Colon (tissue), 2 donors: ENCODE measurements around the gene CKAP5.
"Not testable (repeated sequence)": the region's sequence is repeated elsewhere in the genome, so short reads cannot be mapped to it uniquely, and the experiment has no call there.

Experiments
- FAIRE-seq: peaks from 2 replicates; lab custom pipeline; 2012; peaks lifted over from hg19 to GRCh38; lab: Jason Lieb, UNC
- donor health status: control.
- donor health status: control.

CKAP5 gene

GRCh38 chr11:46855167-46855566, 9.1 kb upstream of the CKAP5 start:
- no peak for FAIRE-seq

DNA sequence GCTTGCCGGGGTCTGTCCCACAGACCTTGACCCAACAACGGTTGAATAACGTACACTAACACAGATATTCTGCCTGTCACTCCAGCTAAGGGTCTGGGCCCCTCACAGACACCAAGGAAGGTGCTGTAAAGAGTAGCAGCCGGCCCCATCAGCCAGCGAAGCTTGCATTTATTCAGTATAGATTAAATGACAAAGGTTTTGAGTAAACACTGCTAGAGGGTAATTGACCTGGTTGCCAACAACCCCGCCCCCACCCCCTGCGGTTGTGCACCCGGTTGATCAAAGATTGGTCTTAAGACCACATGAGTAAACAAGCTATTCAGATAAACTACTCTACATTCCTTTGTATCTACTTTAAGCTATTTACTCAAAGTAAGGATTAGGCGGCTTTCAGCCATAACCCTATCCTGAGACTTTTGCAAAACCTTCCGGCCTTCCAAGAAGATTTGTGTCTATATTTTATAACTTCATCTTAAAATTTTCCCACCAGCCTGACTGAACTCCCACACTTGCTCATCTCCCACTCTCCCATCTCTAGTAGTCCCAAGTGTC, 4.8 kb upstream of the CKAP5 start:
- FAIRE-seq, result no peak

DNA sequence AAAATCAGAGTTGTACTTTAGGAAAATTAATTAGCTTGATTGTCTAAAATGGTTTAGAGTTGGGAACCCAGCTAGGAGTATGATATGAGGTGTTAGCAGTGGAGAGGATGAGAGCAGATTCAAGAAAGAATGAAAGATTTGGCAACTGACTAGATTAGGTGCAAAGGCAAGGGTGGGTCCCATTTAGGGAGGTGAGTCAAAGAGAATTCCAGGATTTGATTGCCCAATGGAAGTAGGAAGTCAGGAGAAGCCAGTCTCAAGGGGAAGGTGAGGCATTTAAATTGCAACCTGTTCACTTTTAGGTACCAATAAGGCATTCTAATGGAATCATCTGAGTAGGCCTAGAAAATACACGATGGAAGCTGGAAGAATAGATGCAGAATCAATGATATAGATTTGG, 3.6 kb upstream of the CKAP5 start:
- FAIRE-seq, result no peak

- FAIRE-seq, result no peak
Observed at GRCh38 chr11:46846510-46846830, 390 bp upstream of the CKAP5 start.

DNA sequence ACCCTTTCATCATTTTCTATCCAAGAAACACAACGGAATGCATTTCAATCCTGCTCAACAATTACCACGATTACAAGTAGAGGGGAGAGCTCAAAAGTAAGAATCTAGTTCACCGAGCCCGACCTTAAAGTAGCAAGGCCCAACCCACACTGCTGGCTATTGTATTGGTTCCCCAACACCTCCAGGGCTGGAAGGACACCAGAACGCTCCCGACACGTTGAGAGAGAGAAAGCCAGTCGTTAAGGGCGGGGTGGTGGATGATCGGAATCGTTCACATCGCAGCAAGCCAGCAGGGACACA, 690 bp downstream of the CKAP5 start:
- no peak for FAIRE-seq

DNA sequence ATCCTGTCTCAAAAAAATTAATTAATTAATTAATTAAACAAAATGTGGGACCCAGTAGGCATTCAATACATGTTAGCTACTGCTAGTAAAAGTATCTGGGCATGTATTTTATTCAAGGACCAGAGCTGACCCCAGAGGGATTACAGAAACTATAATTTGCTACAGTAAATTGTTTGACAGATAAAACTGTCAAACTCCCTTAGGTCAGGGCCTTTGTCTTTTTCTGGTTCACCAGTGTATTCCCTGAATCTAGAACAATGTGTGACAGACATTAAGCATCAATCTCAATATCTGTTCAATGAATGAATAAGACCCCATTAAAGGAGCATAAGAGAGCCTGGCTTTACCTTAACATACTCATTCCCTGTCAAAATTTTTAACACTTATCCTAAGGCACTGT, 6.0 kb downstream of the CKAP5 start:
- FAIRE-seq, result no peak

DNA sequence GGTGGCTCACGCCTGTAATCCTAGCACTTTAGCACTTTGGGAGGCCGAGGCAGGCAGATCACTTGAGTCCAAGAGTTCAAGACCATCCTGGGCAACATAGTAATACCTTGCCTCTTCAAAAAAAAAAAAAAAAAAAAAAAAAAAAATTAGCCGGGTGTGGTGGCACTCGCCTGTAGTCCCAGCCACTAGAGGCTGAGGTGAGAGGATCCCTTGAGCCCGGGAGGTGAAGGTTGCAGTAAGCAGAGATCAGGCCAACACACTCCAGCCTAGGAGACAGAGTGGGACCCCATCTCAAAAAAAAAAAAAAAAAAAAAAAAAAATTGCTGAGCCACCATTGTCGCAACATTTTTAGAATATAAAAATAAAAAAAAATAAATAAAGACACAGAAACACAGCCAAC, 7.6 kb downstream of the CKAP5 start:
- no peak for FAIRE-seq

DNA sequence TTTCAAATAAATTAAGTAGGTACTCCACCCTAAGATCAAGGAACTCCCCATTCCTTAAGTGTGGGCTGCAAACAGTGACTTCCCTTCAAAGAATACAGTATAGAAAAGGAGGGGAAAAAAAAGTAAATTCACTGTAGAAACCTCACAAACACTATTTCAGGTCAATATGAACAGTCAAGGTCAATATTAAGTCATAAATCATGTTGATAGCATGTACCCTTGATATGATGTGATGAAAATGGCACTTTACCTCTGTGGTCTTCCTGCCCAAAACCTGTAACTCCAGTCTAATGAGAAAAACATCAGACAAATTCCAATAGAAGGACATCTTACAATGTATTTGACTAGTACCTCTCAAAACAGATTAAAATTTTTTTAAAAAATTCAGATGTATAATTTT, 8.2 kb downstream of the CKAP5 start:
- FAIRE-seq, result no peak

DNA sequence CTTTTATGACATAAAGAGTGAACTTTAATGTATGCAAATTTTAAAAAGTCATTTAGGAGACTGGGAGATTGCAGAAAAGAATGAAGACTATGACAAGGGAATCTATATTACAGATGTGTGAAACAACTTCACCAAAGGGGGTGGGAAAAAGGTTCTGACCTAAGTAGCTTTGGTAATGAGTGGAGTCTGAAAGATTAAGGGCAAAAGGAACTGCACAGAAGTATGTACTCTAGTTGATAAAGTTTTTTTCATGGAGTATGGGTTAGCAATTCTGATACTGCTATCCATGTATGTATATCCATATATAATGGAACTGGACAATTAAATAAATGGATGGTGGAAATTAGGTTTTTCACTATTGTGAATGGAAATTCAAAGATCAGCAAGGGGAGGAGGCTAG, 9.2 kb downstream of the CKAP5 start:
- FAIRE-seq, result no peak

GRCh38 chr11:46836431-46836830, 9.6 kb downstream of the CKAP5 start:
- no peak for FAIRE-seq

DNA sequence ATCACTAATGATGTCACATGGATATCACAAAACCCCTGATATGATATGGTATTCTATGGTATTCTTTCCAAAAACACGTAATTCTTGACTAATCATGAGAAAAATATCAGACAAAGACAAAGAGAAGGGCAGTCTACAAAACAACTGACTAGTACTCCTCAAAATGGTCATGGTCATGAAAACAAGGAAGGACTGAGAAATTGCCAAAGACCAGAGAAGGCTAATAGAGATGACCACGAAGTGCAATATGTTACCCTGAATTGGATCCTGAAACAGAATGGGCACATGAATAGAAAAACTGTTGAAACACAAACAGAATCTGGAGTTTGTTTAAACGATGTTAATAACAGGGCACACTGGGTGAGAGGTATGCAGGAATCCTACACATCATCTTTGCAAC, 10.2 kb downstream of the CKAP5 start:
- FAIRE-seq, result no peak

DNA sequence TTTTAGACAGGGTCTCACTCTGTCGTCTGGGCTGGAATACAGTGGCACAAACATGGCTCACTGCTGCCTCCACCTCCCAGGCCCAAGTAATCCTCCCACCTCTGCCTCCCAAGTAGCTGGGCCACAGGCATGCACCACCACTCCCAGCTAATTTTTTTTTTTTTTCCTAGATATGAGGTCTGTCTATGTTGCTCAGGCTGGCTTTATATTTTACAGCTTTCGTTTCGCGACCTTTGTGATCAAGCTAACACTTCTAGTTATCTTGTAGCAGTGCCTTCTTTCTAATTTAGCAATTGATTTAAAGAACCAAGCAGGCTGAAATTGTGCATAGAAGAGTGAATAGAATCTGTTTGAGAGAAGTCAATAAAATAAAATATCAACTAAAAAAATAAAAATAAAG, 11.3 kb downstream of the CKAP5 start:
- no peak for FAIRE-seq

- no peak for FAIRE-seq
Observed at GRCh38 chr11:46832511-46833214, 13.4 kb downstream of the CKAP5 start.

DNA sequence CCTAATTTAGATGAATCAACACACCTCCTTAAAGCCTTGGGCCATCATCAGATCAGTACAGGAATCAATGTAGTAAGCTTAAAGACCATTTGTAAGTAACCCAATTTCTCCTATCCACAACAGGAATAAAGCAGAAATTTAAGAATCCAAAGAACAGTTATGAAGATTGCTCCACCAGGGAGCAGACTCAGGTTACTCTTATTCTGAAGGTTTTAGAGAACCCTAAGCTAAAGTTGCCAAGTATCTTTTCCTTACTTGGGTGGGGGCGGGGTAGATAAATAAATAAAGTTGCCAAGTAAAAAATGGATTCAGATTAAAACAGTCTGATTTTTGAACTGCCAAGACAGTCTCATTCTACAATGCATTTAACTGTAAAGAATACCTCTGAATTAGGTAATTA, 18.1 kb downstream of the CKAP5 start:
- FAIRE-seq, result no peak

DNA sequence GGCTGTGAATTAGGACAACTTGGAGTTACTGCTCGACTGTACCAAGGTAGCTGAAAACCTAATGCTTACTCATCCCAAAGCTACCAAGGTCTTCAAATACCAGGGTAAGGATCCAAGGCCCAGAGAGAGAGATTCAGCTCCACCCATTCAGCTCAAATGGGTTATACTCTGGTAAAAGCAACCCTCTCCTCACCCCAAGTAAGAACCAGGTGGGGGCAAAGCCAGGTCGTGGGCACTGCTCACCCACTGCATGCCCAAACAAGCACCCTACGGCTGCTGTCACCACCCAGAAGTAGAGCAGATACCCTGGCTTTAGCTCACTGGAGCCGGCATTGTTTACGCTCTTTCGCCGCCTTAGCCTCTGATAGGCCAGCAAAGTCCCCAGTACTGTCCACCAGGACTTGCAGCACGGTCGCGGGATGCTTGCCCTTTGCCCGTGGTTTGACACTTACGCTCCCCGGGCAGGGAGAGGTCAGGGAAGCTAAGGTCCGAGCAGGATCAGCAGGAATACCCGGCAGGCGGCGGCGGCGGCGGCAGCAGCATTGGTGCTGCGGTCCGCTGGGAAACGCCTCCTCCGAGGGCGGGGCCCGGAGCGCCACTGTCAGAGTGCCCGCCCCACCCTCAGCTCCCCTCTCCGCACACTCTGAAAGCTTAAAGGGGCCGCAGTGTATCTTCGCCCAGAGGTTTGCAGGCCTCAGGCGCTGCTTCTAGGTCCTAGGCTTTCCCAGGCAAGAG, 19.6 kb downstream of the CKAP5 start:
- FAIRE-seq, result no peak

GRCh38 chr11:46808799-46809431, 37.2 kb downstream of the CKAP5 start:
- FAIRE-seq, result no peak

DNA sequence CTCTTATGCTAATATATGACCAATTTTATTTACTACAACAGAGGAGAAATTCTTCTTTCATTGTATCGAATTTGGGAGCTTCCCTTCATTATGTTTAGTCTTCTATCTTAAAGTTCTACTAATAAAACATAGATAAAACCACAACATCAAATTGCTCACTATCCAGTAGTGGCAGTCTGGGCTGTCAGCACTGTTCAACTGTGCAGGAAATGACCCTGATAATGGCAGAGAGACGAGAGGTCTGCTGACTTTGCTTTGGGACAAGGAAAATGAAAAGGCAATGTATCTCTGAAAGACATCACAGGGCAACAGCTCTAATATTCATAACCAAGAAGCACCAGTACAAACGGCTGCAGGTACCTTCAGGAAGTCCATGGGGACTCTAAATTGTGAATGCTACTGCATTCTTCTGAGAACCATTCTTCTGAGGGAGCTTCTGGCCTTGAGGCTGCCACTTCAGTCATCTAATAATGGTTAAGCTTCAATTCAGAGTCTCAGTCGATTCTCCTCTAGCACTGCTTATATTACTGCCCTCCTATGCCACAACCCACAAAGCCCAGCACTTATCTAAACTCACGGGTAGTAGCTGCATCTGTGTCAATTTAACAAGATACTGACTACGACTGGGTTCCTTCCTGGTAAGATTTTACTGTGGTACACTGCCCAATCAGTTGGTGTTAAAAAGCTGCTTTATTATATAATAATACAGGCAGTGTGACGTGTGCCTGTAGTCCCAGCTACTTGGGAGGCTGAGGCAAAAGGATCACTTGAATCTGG, 44.2 kb downstream of the CKAP5 start:
- no peak for FAIRE-seq

- FAIRE-seq, result no peak
Observed at GRCh38 chr11:46800177-46800576, 45.9 kb downstream of the CKAP5 start.

DNA sequence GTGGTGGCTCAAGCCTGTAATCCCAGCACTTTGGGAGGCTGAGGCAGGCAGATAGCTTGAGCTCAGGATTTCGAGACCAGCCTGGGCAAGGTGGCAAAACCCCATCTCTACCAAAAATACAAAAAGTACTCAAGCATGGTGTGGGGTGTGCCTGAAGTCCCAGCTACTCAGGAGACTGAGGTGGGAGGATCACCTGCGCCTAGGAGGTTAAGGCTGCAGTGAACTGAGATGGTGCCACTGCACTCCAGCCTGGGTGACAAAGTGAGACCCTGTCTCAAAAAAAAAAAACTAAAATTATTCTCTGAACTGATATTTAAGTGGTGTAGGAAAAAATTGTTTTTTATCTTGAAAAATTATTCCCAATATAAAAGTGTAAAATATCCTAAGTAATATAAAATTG, 46.4 kb downstream of the CKAP5 start:
- not testable (repeated sequence) for FAIRE-seq

DNA sequence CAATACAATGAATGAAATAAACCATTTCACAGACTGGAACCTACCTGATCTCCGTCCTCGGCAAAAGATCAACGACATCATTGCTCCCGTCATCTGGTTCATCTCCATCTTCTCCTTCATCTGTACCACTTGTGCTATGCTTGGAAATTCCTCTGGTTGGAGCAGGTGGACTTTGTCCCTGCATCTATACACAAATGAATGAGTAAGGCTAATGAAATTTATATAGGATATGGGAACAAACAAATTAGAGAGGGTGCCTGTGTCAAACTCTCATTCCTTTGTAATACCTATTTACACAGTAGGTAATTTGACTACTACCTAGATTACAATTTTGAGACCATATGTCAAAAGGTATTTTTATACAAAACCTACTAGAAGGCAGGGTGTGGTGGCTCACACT, 67.7 kb downstream of the CKAP5 start:
- no peak for FAIRE-seq

DNA sequence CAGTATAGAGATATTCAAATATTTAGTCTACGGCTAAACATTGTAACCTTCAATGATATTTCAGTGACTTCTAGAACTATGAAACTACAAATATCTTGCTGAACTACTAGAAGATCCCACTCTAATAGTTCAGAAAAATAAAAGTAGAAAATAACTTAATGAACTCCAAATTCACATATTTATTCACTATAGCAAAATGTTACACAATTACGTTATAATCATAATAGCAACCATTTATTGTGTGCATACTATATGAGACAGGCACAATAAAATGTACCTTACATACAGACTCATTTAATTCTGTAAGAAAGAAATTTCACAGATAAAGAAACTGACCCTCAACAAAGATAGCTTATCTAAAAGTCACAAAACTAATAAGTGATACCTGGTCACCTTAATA, 69.2 kb downstream of the CKAP5 start:
- FAIRE-seq, result no peak

- FAIRE-seq, result no peak
Observed at GRCh38 chr11:46769636-46770221, 76.4 kb downstream of the CKAP5 start.
